Naive thymus-derived CD4-positive, alpha-beta T cell (primary cell): Measurements from ENCODE around the gene ZNF410. TPM values are rescaled to one million over a fixed set of nuclear protein-coding genes. Genes with fewer than 3 reads are reported as not detected.
A peak's percentile ranks its signal among the peaks of the same experiment; 100 is the strongest.
"Not testable (repeated sequence)": the region's sequence is repeated elsewhere in the genome, so short reads cannot be mapped to it uniquely, and the experiment has no call there.

Source experiments
- ATAC-seq: fragments of 150-1000 bp; cut with Tn5 transposase; 2 replicates; pipeline ENCODE4 v1.10.0; 2021; ENCODE audit warnings: mild to moderate bottlenecking, moderate library complexity
- CTCF ChIA-PET: fragments of 350-600 bp; sonication (Branson Sonifier 250); formaldehyde crosslinking; loops from one replicate; lab custom pipeline; 2021; ENCODE audit warnings: antibody characterized with exemption; lab: Charles Lee
- POLR2A ChIA-PET: fragments of 350-600 bp; sonication (Branson Sonifier 250); formaldehyde crosslinking; loops from one replicate; lab custom pipeline; 2021; ENCODE audit warnings: antibody characterized with exemption, inconsistent platforms; lab: Charles Lee
- DNase-seq, 9 donors: peaks; one replicate each; pipeline versions ENCODE4 v3.0.0 to v3.0.0-alpha.2; 2020 to 2022; ENCODE audit warnings: mixed read lengths in 1 of 9
- H3K27ac ChIP-seq: one replicate; pipeline ENCODE4 v1.7.0; 2013; ENCODE audit warnings: mild to moderate bottlenecking, low read depth, low read length, moderate library complexity
- H3K27me3 ChIP-seq, 2 donors: one replicate each; pipeline ENCODE4 v1.7.0; 2013; ENCODE audit warnings: low read length in 2 of 2, mild to moderate bottlenecking in 2 of 2, moderate library complexity in 2 of 2; ENCODE audit not compliant: control insufficient read depth in 2 of 2, insufficient read depth in 2 of 2
- H3K36me3 ChIP-seq, 3 experiments: 1 replicate in 2 of 3; 2 replicates in 1 of 3; pipeline ENCODE4 v1.7.0; 2013; ENCODE audit warnings: low read length in 3 of 3, mild to moderate bottlenecking in 3 of 3, moderate library complexity in 1 of 3; ENCODE audit not compliant: insufficient read depth in 3 of 3, control insufficient read depth in 2 of 3
- H3K4me1 ChIP-seq, 2 donors: one replicate each; pipeline ENCODE4 v1.7.0; 2013; ENCODE audit warnings: low read length in 2 of 2, mild to moderate bottlenecking in 2 of 2, moderate library complexity in 1 of 2; ENCODE audit not compliant: control insufficient read depth in 2 of 2, insufficient read depth in 2 of 2
- H3K4me3 ChIP-seq: 2 replicates; pipeline ENCODE4 v1.7.0; 2013; ENCODE audit warnings: mild to moderate bottlenecking, low read length
- H3K9me3 ChIP-seq, 3 experiments: 1 replicate in 2 of 3; 2 replicates in 1 of 3; pipeline ENCODE4 v1.7.0; 2013; ENCODE audit warnings: low read length in 3 of 3; ENCODE audit not compliant: control insufficient read depth in 2 of 3
- H3K27ac Mint-ChIP-seq, 9 donors: one replicate each; pipeline ENCODE4 v1.8.0; 2020 to 2022; ENCODE audit warnings: mixed read lengths in 9 of 9, mild to moderate bottlenecking in 8 of 9, moderate library complexity in 5 of 9, inconsistent platforms in 2 of 9
- H3K27me3 Mint-ChIP-seq, 5 donors: one replicate each; pipeline ENCODE4 v1.8.0; 2021 to 2022; ENCODE audit warnings: mixed read lengths in 5 of 5, mild to moderate bottlenecking in 1 of 5
- H3K36me3 Mint-ChIP-seq, 5 donors: one replicate each; pipeline ENCODE4 v1.8.0; 2020 to 2022; ENCODE audit warnings: mixed read lengths in 5 of 5, mild to moderate bottlenecking in 3 of 5, inconsistent platforms in 1 of 5
- H3K4me1 Mint-ChIP-seq, 7 donors: one replicate each; pipeline ENCODE4 v1.8.0; 2020 to 2022; ENCODE audit warnings: mixed read lengths in 7 of 7, mild to moderate bottlenecking in 3 of 7, inconsistent platforms in 1 of 7
- H3K4me3 Mint-ChIP-seq, 10 donors: one replicate each; pipeline ENCODE4 v1.8.0; 2020 to 2022; ENCODE audit warnings: mild to moderate bottlenecking in 10 of 10, mixed read lengths in 10 of 10, moderate library complexity in 6 of 10, inconsistent platforms in 2 of 10
- H3K9me3 Mint-ChIP-seq, 11 donors: one replicate each; pipeline ENCODE4 v1.8.0; 2020 to 2022; ENCODE audit warnings: mixed read lengths in 11 of 11, mild to moderate bottlenecking in 4 of 11, inconsistent platforms in 1 of 11, moderate library complexity in 1 of 11
- intact Hi-C, 2 donors: fragments of 100-400 bp; cut with micrococcal nuclease; formaldehyde crosslinking; loops; one replicate each; pipeline ENCODE4 v1.15.1; 2023
- polyA plus RNA-seq, 2 donors: library from polyadenylated mRNA; unstranded; fragments of 300-500 nt; fragmentation: Illumina TruSeq; gene quantifications; one replicate each; pipeline ENCODE4 v1.2.3, GENCODE V29; 2021
- total RNA-seq, 6 experiments: library from RNA in 5 of 6; stranded (reverse) in 5 of 6; gene quantifications; 1 replicate in 5 of 6; 2 replicates in 1 of 6; pipeline ENCODE4 v1.2.3 and lab custom pipeline; 2021 to 2026

Gene ZNF410
- total and polyA plus RNA-seq, 7 experiments from 2014 or later: 44.8 to 79.7 (median 66.3) TPM

DNA sequence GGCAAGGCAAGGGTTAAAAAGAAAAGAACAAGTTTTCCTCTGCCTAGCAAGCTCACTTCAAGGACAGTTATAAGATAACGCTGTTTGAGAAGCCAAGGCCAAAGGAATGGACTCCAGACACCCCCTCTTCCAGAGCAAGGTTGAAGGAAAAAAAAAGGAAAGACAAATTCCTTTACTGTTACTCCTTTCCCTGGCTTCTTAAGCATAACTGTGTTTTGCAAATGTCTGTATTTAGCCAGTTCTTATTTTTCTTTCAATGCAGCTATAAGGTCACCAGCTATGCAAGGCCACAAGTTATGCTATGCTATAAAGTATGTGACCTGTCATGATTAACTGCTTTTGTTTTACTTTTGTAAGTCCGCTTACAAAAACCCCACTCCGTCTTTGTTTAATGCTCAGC is 26.6 kb downstream of the ZNF410 start:
- ATAC-seq (no peak), DNase-seq (no peak)
- Histone ChIP-seq H3K27ac (no peak overlapping the region), H3K4me1 (no peaks in the 10 kb centered on the region), H3K4me3 (no peak overlapping the region), H3K27me3 (no peaks in the 10 kb centered on the region), H3K36me3 (peaks cover 13 to 69% (median 14%) of the 10 kb centered on the region in 3 experiments), H3K9me3 (peaks cover 0 to 10% (median 0%) of the 10 kb centered on the region in 3 experiments)
- peaks cover 0 to 12% (median 7%) of the 10 kb centered on the region in 7 donors for H3K4me1 Mint-ChIP-seq
- no peaks in the 10 kb centered on the region for H3K27me3 Mint-ChIP-seq
- peaks cover 0 to 32% (median 0%) of the 10 kb centered on the region in 11 donors for H3K9me3 Mint-ChIP-seq
- peaks cover 32 to 64% (median 51%) of the 10 kb centered on the region in 5 donors for H3K36me3 Mint-ChIP-seq
- peak overlapping the region in 1 of 9 donors; percentile 38 for H3K27ac Mint-ChIP-seq
- H3K4me3 Mint-ChIP-seq: no peak overlapping the region
- intact Hi-C loops: no loop called here
- POLR2A ChIA-PET: no interaction called here
- CTCF ChIA-PET: interaction anchor here (0.5 kb wide), 1 partner anchor 81 kb away, joined by 5 read pairs; no protein-coding TSS in a partner anchor

DNA sequence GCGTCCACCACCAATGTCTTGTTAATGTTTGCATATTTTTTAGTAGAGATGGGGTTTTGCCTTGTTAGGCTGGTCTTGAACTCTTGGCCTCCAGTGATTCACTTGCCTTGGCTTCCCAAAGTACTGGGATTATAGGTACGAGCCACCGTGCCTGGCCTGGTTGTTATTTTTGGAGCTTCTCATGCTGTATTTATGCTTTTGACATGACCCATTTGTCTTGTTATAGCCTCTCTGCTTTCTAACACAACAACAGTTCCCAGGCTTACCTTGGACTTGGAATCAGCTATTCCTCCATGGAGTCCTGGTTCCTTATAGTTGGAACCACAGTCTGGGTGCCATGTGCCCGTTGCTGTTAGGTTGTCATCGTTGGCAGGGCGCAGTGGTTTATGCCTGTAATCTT is 29.7 kb downstream of the ZNF410 start:
- H3K4me3 ChIP-seq: no peak overlapping the region
- H3K4me3 Mint-ChIP-seq: no peak overlapping the region
- ChIA-PET POLR2A (interaction anchor here (1.0 kb wide), 1 partner anchor 29 kb away, joined by 3 read pairs; no protein-coding TSS in a partner anchor), CTCF (no interaction called here)
- peaks cover 0 to 8% (median 4%) of the 10 kb centered on the region in 7 donors for H3K4me1 Mint-ChIP-seq
- no peak for DNase-seq
- no peaks in the 10 kb centered on the region for H3K4me1 ChIP-seq
- no peaks in the 10 kb centered on the region for H3K27me3 ChIP-seq
- H3K27ac Mint-ChIP-seq: peak overlapping the region in 2 of 9 donors; percentile 11 to 63
- no peak overlapping the region for H3K27ac ChIP-seq
- ATAC-seq: no peak
- peaks cover 3 to 66% (median 9%) of the 10 kb centered on the region in 3 experiments for H3K36me3 ChIP-seq
- peaks cover 0 to 23% (median 0%) of the 10 kb centered on the region in 11 donors for H3K9me3 Mint-ChIP-seq
- H3K9me3 ChIP-seq: peaks cover 0 to 10% (median 0%) of the 10 kb centered on the region in 3 experiments
- H3K36me3 Mint-ChIP-seq: peaks cover 11 to 50% (median 32%) of the 10 kb centered on the region in 5 donors
- H3K27me3 Mint-ChIP-seq: no peaks in the 10 kb centered on the region
- intact Hi-C loops: no loop called here

DNA sequence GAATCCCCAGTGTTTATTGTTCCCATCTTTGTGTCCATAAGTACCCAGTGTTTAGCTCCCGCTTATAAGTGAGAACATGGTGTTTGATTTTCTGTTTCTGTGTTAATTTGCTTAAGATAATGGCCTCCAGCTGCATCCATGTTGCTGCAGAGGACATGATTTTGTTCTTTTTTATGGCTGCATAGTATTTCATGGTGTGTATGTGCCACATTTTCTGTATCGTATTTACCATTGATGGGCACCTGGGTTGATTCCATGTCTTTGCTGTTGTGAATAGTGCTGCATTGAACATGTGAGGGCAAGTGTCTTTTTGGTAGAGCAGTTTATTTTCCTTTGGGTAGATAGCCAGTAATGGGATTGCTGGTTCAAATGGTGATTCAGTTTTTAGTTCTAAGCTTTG is 32.8 kb downstream of the ZNF410 start:
- H3K4me1 ChIP-seq, H3K27ac ChIP-seq, CTCF ChIA-PET, H3K27me3 ChIP-seq, H3K4me3 Mint-ChIP-seq, DNase-seq, H3K4me1 Mint-ChIP-seq, ATAC-seq, POLR2A ChIA-PET, H3K4me3 ChIP-seq, H3K9me3 Mint-ChIP-seq, H3K9me3 ChIP-seq, H3K27me3 Mint-ChIP-seq, intact Hi-C loops: not testable (repeated sequence)
- peak overlapping the region in 2 of 9 donors; percentile 1 to 78 for H3K27ac Mint-ChIP-seq
- peaks cover 18 to 65% (median 21%) of the 10 kb centered on the region in 3 experiments for H3K36me3 ChIP-seq
- peaks cover 4 to 45% (median 16%) of the 10 kb centered on the region in 5 donors for H3K36me3 Mint-ChIP-seq

DNA sequence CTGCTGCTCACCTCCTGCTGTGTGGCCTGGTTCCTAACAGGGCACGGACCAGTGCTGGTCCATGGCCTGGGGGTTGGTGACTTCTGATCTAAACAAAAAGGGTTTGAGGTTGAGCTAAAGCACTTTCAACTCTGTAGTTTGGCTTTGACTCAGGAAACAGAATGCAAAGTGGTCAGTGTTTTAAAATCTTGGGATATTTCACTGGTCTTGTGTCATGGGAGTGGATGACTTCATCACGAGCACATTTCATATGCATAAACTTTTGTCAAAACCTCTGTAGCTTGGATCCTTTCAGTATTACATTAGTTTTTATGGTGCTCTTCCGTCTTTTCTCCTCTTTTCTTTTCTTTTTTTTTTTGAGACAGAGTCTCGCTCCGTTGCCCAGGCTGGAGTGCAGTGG is 37.7 kb downstream of the ZNF410 start:
- Histone ChIP-seq H3K27me3 (no peaks in the 10 kb centered on the region), H3K9me3 (no peaks in the 10 kb centered on the region), H3K36me3 (peaks cover 23 to 87% (median 28%) of the 10 kb centered on the region in 3 experiments), H3K27ac (no peak overlapping the region), H3K4me3 (no peak overlapping the region), H3K4me1 (no peaks in the 10 kb centered on the region)
- intact Hi-C loops: no loop called here
- no peak overlapping the region for H3K4me3 Mint-ChIP-seq
- ATAC-seq (no peak), DNase-seq (no peak)
- CTCF ChIA-PET: no interaction called here
- peaks cover 0 to 2% (median 0%) of the 10 kb centered on the region in 11 donors for H3K9me3 Mint-ChIP-seq
- H3K27ac Mint-ChIP-seq: peak overlapping the region in 1 of 9 donors; percentile 39
- H3K27me3 Mint-ChIP-seq: no peaks in the 10 kb centered on the region
- peaks cover 0 to 10% (median 0%) of the 10 kb centered on the region in 7 donors for H3K4me1 Mint-ChIP-seq
- POLR2A ChIA-PET: no interaction called here
- H3K36me3 Mint-ChIP-seq: peaks cover 8 to 73% (median 30%) of the 10 kb centered on the region in 5 donors

DNA sequence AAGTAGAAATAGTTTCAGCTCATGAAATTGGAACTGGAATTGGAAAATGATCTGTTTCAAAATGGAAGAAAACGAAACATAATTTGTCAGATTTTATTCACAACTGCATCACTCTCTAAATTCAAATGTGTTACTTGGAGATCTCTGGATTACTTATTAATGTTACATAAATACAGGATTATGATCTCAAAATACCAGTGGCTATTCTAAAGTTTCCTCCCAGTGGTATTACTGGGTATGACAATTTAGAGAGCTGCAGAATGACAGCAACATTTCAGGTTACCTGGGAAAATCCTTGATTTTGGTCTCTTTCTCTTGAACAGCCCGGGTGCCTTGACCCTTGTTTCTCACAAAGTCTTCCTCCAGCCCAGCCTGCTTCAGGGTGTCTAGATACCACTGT is 49.0 kb downstream of the ZNF410 start:
- Mint-ChIP-seq H3K27me3 (no peaks in the 10 kb centered on the region), H3K27ac (peak overlapping the region in 4 of 9 donors; percentile 43 to 70 (median 50)), H3K36me3 (peaks cover 0 to 32% (median 9%) of the 10 kb centered on the region in 5 donors), H3K9me3 (no peaks in the 10 kb centered on the region), H3K4me1 (peaks cover 5 to 13% (median 11%) of the 10 kb centered on the region in 7 donors), H3K4me3 (no peak overlapping the region)
- Histone ChIP-seq H3K4me1 (no peaks in the 10 kb centered on the region), H3K4me3 (no peak overlapping the region), H3K27ac (no peak overlapping the region), H3K27me3 (no peaks in the 10 kb centered on the region), H3K9me3 (no peaks in the 10 kb centered on the region), H3K36me3 (peaks cover 4 to 46% (median 10%) of the 10 kb centered on the region in 3 experiments)
- CTCF ChIA-PET: no interaction called here
- POLR2A ChIA-PET: interaction anchor here (0.6 to 3.5 kb wide), 3 partner anchors 14 to 660 kb away, joined by 3 to 12 read pairs (median 4); partner anchors contain the start of genes COQ6 and FAM161B
- DNase-seq (no peak), ATAC-seq (no peak)
- intact Hi-C loops: no loop called here

DNA sequence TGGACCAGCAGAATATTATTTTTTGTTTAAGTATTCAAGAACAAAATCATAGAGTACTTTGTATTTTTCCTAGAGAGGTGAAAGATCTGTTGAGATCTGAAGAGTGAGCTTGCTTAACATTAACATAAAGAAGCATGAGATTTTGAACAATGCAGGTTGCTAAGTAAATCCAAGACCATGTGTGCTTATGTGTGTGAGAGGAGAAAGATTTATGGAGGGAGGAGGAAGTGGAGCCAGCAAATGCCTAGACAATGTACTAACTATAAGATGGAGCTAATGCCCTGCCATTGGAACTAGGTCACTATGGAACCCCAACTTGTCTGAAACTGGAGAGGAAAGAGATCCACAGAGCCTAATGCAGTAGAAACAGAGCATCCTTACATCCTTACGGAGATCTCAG is 49.9 kb downstream of the ZNF410 start:
- no peak overlapping the region for H3K4me3 Mint-ChIP-seq
- intact Hi-C loops: no loop called here
- H3K27ac Mint-ChIP-seq: peak overlapping the region in 5 of 9 donors; percentile 0 to 50 (median 47)
- no peaks in the 10 kb centered on the region for H3K9me3 Mint-ChIP-seq
- ChIA-PET POLR2A (interaction anchor here (0.8 to 3.5 kb wide), 2 partner anchors 13 to 22 kb away, joined by 3 to 12 read pairs; partner anchors contain the start of genes COQ6 and FAM161B), CTCF (no interaction called here)
- Histone ChIP-seq H3K36me3 (peaks cover 4 to 38% (median 10%) of the 10 kb centered on the region in 3 experiments), H3K27ac (no peak overlapping the region), H3K4me3 (no peak overlapping the region), H3K27me3 (no peaks in the 10 kb centered on the region), H3K4me1 (no peaks in the 10 kb centered on the region), H3K9me3 (no peaks in the 10 kb centered on the region)
- H3K27me3 Mint-ChIP-seq: no peaks in the 10 kb centered on the region
- H3K36me3 Mint-ChIP-seq: peaks cover 0 to 28% (median 3%) of the 10 kb centered on the region in 5 donors
- DNase-seq (no peak), ATAC-seq (no peak)
- H3K4me1 Mint-ChIP-seq: peaks cover 0 to 7% (median 5%) of the 10 kb centered on the region in 7 donors
